Activated T-helper 1 cell treated with anti-CD3 and anti-CD28 coated beads, Interleukin-12 subunit alpha, Interleukin-12 subunit beta, Interleukin-2, Interleukin-4 antibody, amounts not matched to agents 30 ng/mL and 10 ng/mL and 1 ng/mL, durations not matched to agents 14 hours and 24 hours and 36 hours (primary cell): ENCODE measurements around the gene JMJD1C. TPM values are rescaled to one million over a fixed set of nuclear protein-coding genes. Genes with fewer than 3 reads are reported as not detected.
"Not testable (repeated sequence)": the region's sequence is repeated elsewhere in the genome, so short reads cannot be mapped to it uniquely, and the experiment has no call there.

Experiments used
- DNase-seq: peaks from one replicate; pipeline ENCODE4 v3.0.0; 2021; ENCODE audit warnings: low spot score
- H3K27ac Mint-ChIP-seq: one replicate; pipeline ENCODE4 v1.8.0; 2021; ENCODE audit warnings: mild to moderate bottlenecking, mixed read lengths
- H3K27me3 Mint-ChIP-seq: one replicate; pipeline ENCODE4 v1.8.0; 2022; ENCODE audit warnings: mild to moderate bottlenecking, moderate library complexity, mixed read lengths; ENCODE audit not compliant: insufficient read depth
- H3K36me3 Mint-ChIP-seq: one replicate; pipeline ENCODE4 v1.8.0; 2021; ENCODE audit warnings: low read depth, mixed read lengths
- H3K4me1 Mint-ChIP-seq: one replicate; pipeline ENCODE4 v1.8.0; 2021; ENCODE audit warnings: low read depth, mixed read lengths
- H3K4me3 Mint-ChIP-seq: one replicate; pipeline ENCODE4 v1.8.0; 2021; ENCODE audit warnings: mild to moderate bottlenecking, moderate library complexity, mixed read lengths
- H3K9me3 Mint-ChIP-seq: one replicate; pipeline ENCODE4 v1.8.0; 2021; ENCODE audit warnings: mixed read lengths
- intact Hi-C: fragments of 100-400 bp; cut with micrococcal nuclease; formaldehyde crosslinking; loops from one replicate; pipeline ENCODE4 v1.15.1; 2024
- total RNA-seq: library from RNA; stranded (reverse); gene quantifications from 2 replicates; pipeline ENCODE4 v1.2.3, GENCODE V29; 2022

The JMJD1C gene
- total RNA-seq, 1 donor from 2014 or later, result 48.0 TPM

- no peak for DNase-seq
- Mint-ChIP-seq H3K4me3 (no peak overlapping the region), H3K27ac (no peak overlapping the region), H3K27me3 (no peaks in the 10 kb centered on the region), H3K36me3 (peaks cover 6% of the 10 kb centered on the region), H3K4me1 (peaks cover 7% of the 10 kb centered on the region), H3K9me3 (no peaks in the 10 kb centered on the region)
- intact Hi-C loops, result no loop called here
These were observed 29.2 kb upstream of the JMJD1C start for GRCh38 chr10:63494951-63495350.

- intact Hi-C loops, result no loop called here
- no peak overlapping the region for H3K27ac Mint-ChIP-seq
- H3K4me3 Mint-ChIP-seq, result no peak overlapping the region
- no peaks in the 10 kb centered on the region for H3K27me3 Mint-ChIP-seq
- H3K4me1 Mint-ChIP-seq, result peaks cover 7% of the 10 kb centered on the region
- peaks cover 6% of the 10 kb centered on the region for H3K36me3 Mint-ChIP-seq
- no peaks in the 10 kb centered on the region for H3K9me3 Mint-ChIP-seq
- no peak for DNase-seq
These were observed 27.2 kb upstream of the JMJD1C start for GRCh38 chr10:63493004-63493403.

DNA sequence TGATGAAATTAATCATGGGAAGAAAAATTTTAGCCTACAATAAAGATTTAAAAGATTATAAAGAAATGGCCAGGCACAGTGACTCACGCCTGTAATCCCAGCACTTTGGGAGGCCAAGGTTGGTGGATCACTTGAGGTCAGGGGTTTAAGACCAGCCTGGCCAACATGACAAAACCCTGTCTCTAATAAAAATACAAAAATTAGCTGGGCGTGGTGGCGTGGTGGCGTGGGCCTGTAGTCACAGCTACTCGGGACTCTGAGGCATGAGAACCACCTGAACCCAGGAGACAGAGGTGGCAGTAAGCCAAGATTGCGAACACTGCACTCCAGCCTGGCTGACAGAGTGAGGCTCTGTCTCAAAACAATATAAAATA is 26.5 kb upstream of the JMJD1C start:
- H3K27me3 Mint-ChIP-seq, H3K4me1 Mint-ChIP-seq, H3K4me3 Mint-ChIP-seq, H3K36me3 Mint-ChIP-seq, DNase-seq, H3K9me3 Mint-ChIP-seq, H3K27ac Mint-ChIP-seq, intact Hi-C loops: not testable (repeated sequence)

DNA sequence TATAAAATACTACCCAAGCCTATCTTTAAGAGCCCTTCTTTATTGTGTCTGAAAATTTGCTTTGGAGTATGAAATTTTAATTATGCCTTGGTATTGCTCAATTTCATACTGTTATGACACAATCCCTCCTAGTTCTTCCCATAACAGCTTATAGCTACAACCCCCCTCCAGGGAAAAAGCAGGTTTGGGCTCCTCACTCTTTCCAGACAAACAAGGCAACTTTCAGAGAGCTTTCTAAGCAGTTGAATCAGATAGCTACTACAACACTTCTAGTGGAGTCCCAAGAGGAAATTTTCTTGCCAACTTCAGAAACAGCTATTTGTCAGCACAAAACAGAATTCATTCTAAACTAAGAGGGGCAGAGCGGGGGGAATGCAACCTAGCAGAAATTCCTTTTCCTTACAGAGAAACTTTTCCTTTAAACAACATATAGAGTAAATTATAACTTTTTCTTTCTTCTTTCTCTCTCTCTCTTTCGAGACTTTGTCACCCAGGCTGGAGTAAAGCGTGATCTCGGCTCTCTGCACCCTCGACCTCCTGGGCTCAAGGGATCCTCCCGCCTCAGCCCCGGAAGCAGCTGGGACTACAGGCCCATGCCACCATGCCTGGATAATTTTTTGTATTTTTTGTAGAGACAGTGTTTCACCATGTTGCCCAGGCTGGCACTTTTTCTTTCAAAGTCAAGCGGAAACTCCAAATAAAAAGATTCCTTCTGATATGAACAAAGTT is 26.0 kb upstream of the JMJD1C start:
- H3K36me3 Mint-ChIP-seq, result peaks cover 5% of the 10 kb centered on the region
- no peaks in the 10 kb centered on the region for H3K27me3 Mint-ChIP-seq
- peaks cover 7% of the 10 kb centered on the region for H3K4me1 Mint-ChIP-seq
- no peak for DNase-seq
- no peaks in the 10 kb centered on the region for H3K9me3 Mint-ChIP-seq
- no peak overlapping the region for H3K4me3 Mint-ChIP-seq
- intact Hi-C loops, result no loop called here
- no peak overlapping the region for H3K27ac Mint-ChIP-seq

DNA sequence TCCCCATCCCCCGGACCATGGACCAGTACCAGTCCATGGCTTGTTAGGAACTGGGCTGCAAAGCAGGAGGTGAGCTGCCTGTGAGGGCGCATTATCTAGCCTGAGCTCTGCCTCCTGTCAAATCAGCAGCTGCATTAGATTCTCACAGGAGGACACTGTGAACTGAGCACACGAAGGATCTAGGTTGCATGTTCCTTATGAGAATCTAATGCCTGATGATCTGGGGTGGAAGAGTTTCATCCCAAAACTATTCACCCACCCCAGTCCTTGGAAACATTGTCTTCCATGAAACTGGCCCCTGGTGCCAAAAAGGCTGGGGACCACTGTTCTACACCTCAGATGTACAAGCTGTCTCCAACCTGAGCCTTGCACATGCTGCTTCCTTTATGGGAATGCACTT is 24.1 kb upstream of the JMJD1C start:
- H3K9me3 Mint-ChIP-seq, result no peaks in the 10 kb centered on the region
- intact Hi-C loops, result no loop called here

DNA sequence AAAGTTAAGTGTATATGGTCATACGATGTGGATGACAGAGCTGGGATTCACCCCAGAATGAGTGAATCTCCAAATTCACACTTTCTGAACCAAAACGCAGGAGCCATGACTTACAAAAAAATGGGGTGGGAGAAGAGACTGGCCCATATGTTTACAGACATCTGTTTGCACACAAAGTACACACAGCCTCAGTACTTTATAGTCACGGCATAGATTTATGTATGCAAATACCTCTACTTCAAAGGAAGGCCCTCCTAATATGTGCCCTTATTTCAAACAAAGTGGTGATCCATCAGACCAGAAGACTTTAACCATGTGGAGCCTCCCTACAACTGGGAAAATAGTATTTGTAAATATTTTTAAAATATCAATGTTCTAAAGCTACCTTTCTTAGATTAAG is 22.2 kb upstream of the JMJD1C start:
- intact Hi-C loops, result no loop called here
- H3K27me3 Mint-ChIP-seq, result no peaks in the 10 kb centered on the region
- no peak for DNase-seq
- no peaks in the 10 kb centered on the region for H3K9me3 Mint-ChIP-seq
- H3K4me1 Mint-ChIP-seq, result peaks cover 7% of the 10 kb centered on the region
- no peak overlapping the region for H3K27ac Mint-ChIP-seq
- H3K4me3 Mint-ChIP-seq, result no peak overlapping the region
- H3K36me3 Mint-ChIP-seq, result no peaks in the 10 kb centered on the region

More for the DNA sequence above, 24.1 kb upstream of the JMJD1C start:
- Mint-ChIP-seq H3K27ac (no peak overlapping the region), H3K4me1 (peaks cover 7% of the 10 kb centered on the region), H3K4me3 (no peak overlapping the region), H3K27me3 (no peaks in the 10 kb centered on the region), H3K36me3 (no peaks in the 10 kb centered on the region)
- DNase-seq, result no peak

GRCh38 chr10:63483983-63484382 is 18.2 kb upstream of the JMJD1C start:
- intact Hi-C loops, result no loop called here
- H3K27me3 Mint-ChIP-seq, result no peaks in the 10 kb centered on the region
- no peak overlapping the region for H3K27ac Mint-ChIP-seq
- H3K36me3 Mint-ChIP-seq, result no peaks in the 10 kb centered on the region
- DNase-seq, result no peak
- no peaks in the 10 kb centered on the region for H3K4me1 Mint-ChIP-seq
- no peaks in the 10 kb centered on the region for H3K9me3 Mint-ChIP-seq
- no peak overlapping the region for H3K4me3 Mint-ChIP-seq

DNA sequence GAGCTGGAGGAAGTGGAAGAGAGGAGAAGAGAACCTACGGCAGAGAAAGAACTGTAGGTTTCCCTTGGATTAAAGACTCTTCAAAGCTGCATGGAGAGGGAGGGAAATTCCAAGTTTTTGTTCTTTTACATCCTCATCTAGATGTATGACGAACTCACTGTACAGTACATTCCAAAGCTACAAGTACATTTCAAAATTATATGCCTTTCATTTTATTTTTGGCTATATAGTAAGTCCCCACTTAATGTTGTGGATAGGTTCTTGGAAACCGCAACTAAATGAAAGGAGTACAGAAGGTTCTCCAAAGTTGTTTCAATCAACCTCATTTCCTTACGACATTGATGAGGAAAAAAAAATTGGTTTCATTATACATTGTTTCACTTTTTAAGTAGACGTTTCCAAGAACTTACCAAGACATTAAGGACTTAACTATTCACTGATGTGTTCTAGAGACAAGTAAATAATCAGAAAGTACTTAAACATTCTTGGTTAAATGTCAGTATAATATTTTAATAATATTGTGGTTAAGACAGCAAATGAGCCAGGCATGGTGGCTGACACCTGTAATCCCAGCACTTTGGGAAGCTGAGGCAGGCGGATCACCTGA is 16.1 kb upstream of the JMJD1C start:
- no peaks in the 10 kb centered on the region for H3K36me3 Mint-ChIP-seq
- intact Hi-C loops, result no loop called here
- no peaks in the 10 kb centered on the region for H3K4me1 Mint-ChIP-seq
- no peaks in the 10 kb centered on the region for H3K27me3 Mint-ChIP-seq
- H3K27ac Mint-ChIP-seq, result no peak overlapping the region
- no peak for DNase-seq
- no peak overlapping the region for H3K4me3 Mint-ChIP-seq
- H3K9me3 Mint-ChIP-seq, result no peaks in the 10 kb centered on the region

DNA sequence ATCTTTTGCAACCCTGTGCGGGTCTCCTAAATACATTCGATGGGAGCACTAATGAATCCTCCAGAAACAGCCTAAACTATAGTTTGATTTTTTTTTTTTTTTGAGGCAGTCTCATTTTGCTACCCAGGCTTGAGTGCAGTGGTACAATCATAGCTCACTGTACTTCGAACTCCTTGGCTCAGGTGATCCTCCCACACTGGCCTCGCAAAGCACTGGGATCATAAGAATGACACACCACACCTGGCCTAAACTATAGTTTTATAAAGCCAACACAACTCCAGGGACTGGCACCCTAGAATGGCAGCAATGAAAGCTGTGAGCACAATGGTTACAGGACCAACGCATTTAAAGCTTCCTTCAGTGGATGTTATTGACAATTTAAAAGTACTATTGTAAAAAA is 14.5 kb upstream of the JMJD1C start:
- intact Hi-C loops, result no loop called here
- no peaks in the 10 kb centered on the region for H3K27me3 Mint-ChIP-seq
- no peak overlapping the region for H3K4me3 Mint-ChIP-seq
- no peaks in the 10 kb centered on the region for H3K9me3 Mint-ChIP-seq
- H3K27ac Mint-ChIP-seq, result no peak overlapping the region
- H3K36me3 Mint-ChIP-seq, result no peaks in the 10 kb centered on the region
- no peak for DNase-seq
- H3K4me1 Mint-ChIP-seq, result no peaks in the 10 kb centered on the region

DNA sequence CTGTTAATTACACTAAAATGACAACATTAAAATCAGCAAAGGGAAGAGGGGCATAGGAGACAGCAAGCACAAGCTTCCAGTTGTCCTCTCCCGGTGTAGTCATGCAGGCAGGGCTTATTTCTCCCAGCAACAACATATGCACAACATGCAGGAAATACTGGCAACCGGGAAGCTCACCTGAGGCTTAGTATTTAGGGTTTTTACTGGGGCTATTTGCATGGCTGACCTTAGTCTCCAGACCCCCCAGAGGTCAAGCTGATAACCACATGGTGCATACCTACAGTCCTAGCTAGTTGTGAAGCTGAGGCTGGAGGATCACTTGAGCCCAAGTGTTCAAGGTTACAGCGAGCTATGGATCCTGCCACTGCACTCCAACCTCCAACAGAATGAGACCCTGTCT is 12.8 kb upstream of the JMJD1C start:
- Mint-ChIP-seq H3K9me3 (no peaks in the 10 kb centered on the region), H3K27me3 (no peaks in the 10 kb centered on the region), H3K27ac (no peak overlapping the region), H3K36me3 (no peaks in the 10 kb centered on the region), H3K4me1 (no peaks in the 10 kb centered on the region), H3K4me3 (no peak overlapping the region)
- no peak for DNase-seq
- intact Hi-C loops, result no loop called here

- H3K4me3 Mint-ChIP-seq, result no peak overlapping the region
- H3K36me3 Mint-ChIP-seq, result no peaks in the 10 kb centered on the region
- no peaks in the 10 kb centered on the region for H3K4me1 Mint-ChIP-seq
- intact Hi-C loops, result no loop called here
- H3K9me3 Mint-ChIP-seq, result no peaks in the 10 kb centered on the region
- no peaks in the 10 kb centered on the region for H3K27me3 Mint-ChIP-seq
- no peak overlapping the region for H3K27ac Mint-ChIP-seq
- DNase-seq, result no peak
These were observed 12.2 kb upstream of the JMJD1C start for GRCh38 chr10:63477927-63478326.

GRCh38 chr10:63474488-63474887 is 8.7 kb upstream of the JMJD1C start:
- H3K27ac Mint-ChIP-seq, result no peak overlapping the region
- H3K9me3 Mint-ChIP-seq, result no peaks in the 10 kb centered on the region
- H3K4me1 Mint-ChIP-seq, result no peaks in the 10 kb centered on the region
- no peak overlapping the region for H3K4me3 Mint-ChIP-seq
- no peak for DNase-seq
- no peaks in the 10 kb centered on the region for H3K27me3 Mint-ChIP-seq
- no peaks in the 10 kb centered on the region for H3K36me3 Mint-ChIP-seq
- intact Hi-C loops, result no loop called here

DNA sequence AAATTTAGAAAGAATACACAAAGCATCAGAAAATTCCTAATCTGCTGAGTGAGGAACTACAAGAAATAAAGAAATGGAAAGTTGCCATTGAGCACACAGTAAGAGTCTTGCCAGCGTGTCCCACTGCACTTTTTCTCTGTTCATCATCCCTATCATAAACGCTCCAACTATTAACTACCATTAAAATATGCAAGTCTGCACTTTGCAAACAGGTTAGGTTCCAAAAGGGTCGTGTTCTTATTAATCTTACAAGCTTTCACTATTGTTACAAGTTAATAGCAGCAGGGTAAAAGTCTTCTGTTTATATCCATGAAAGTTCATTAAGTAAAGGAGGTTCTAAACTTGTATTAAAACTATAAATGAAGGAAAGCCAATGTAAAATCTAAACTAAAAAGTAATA is 5.2 kb upstream of the JMJD1C start:
- peaks cover 10% of the 10 kb centered on the region for H3K4me1 Mint-ChIP-seq
- H3K36me3 Mint-ChIP-seq, result peaks cover 4% of the 10 kb centered on the region
- H3K27ac Mint-ChIP-seq, result no peak overlapping the region
- no peaks in the 10 kb centered on the region for H3K9me3 Mint-ChIP-seq
- peaks cover 19% of the 10 kb centered on the region for H3K27me3 Mint-ChIP-seq
- no peak for DNase-seq
- intact Hi-C loops, result no loop called here
- H3K4me3 Mint-ChIP-seq, result no peak overlapping the region

GRCh38 chr10:63468947-63469346 is 3.2 kb upstream of the JMJD1C start:
- Mint-ChIP-seq H3K4me1 (peaks cover 20% of the 10 kb centered on the region), H3K9me3 (no peaks in the 10 kb centered on the region), H3K27me3 (peaks cover 23% of the 10 kb centered on the region), H3K36me3 (peaks cover 4% of the 10 kb centered on the region), H3K4me3 (no peak overlapping the region), H3K27ac (no peak overlapping the region)
- DNase-seq, result no peak
- intact Hi-C loops, result loop anchor here (5.0 to 10.0 kb wide), 4 partner anchors 114 to 297 kb away; no protein-coding TSS in a partner anchor
